MM.1S (cell line): ENCODE data around the gene BCL11A.

Source experiments
- DNase-seq: peaks from one replicate; pipeline ENCODE4 v3.0.0-alpha.2; 2015
- H2AFZ ChIP-seq: fragments of 300-600 bp; sonication (generic); 2 replicates; pipeline ENCODE4 v1.6.0; 2016; ENCODE audit warnings: antibody characterized with exemption, low read length
- H3F3A ChIP-seq: fragments of 300-600 bp; sonication (generic); 2 replicates; pipeline ENCODE4 v1.6.1; 2016; ENCODE audit warnings: mild to moderate bottlenecking, antibody characterized with exemption, low read length, moderate library complexity, mixed read lengths; ENCODE audit not compliant: insufficient read depth
- H3K27ac ChIP-seq: fragments of 300-600 bp; sonication (generic); 2 replicates; pipeline ENCODE4 v1.5.1; 2016; ENCODE audit warnings: mild to moderate bottlenecking, low read length
- H3K27me3 ChIP-seq: fragments of 300-600 bp; sonication (generic); replicated peaks from 2 replicates; pipeline ENCODE4 v1.6.0; 2016; ENCODE audit warnings: low read length; ENCODE audit not compliant: insufficient read depth
- H3K36me3 ChIP-seq: fragments of 300-600 bp; sonication (generic); replicated peaks from 2 replicates; pipeline ENCODE4 v1.6.1; 2016; ENCODE audit warnings: mild to moderate bottlenecking, low read length, mixed read lengths; ENCODE audit not compliant: insufficient read depth
- H3K4me1 ChIP-seq: fragments of 300-600 bp; sonication (generic); 2 replicates; pipeline ENCODE4 v1.6.1; 2016; ENCODE audit warnings: low read length, mixed read lengths
- H3K4me2 ChIP-seq: fragments of 300-600 bp; sonication (generic); 2 replicates; pipeline ENCODE4 v1.6.0; 2016; ENCODE audit warnings: low read depth, low read length
- H3K4me3 ChIP-seq: fragments of 300-600 bp; sonication (generic); 2 replicates; pipeline ENCODE4 v1.5.1; 2016; ENCODE audit warnings: low read length, mixed read lengths
- H3K79me2 ChIP-seq: fragments of 300-600 bp; sonication (generic); 2 replicates; pipeline ENCODE4 v1.6.1; 2016; ENCODE audit warnings: mixed run types, low read length, mixed read lengths
- H3K9ac ChIP-seq: fragments of 300-600 bp; sonication (generic); 2 replicates; pipeline ENCODE4 v1.6.1; 2016; ENCODE audit warnings: low read length, mixed read lengths
- H3K9me2 ChIP-seq: fragments of 300-600 bp; sonication (generic); replicated peaks from 2 replicates; pipeline ENCODE4 v1.6.1; 2016; ENCODE audit warnings: mild to moderate bottlenecking, low read length, mixed read lengths; ENCODE audit not compliant: insufficient read depth
- H3K9me3 ChIP-seq: fragments of 300-600 bp; sonication (generic); replicated peaks from 2 replicates; pipeline ENCODE4 v1.6.1; 2016; ENCODE audit warnings: mild to moderate bottlenecking, low read length, mixed read lengths; ENCODE audit not compliant: insufficient read depth
- H4K20me1 ChIP-seq: fragments of 300-600 bp; sonication (generic); 2 replicates; pipeline ENCODE4 v1.6.1; 2016; ENCODE audit warnings: mild to moderate bottlenecking, low read length, moderate library complexity, mixed read lengths; ENCODE audit not compliant: insufficient read depth
- CTCF ChIP-seq: fragments of 300-600 bp; sonication (generic); IDR thresholded peaks from 2 replicates; pipeline ENCODE4 v1.5.1; 2016; ENCODE audit warnings: antibody characterized with exemption, low read length, mixed read lengths
- EZH2 ChIP-seq: fragments of 300-600 bp; sonication (generic); optimal IDR thresholded peaks from 2 replicates; pipeline ENCODE3; 2017; ENCODE audit warnings: low read depth, mild to moderate bottlenecking, antibody characterized with exemption, low read length, mixed read lengths
- EZH2phosphoT487 ChIP-seq: fragments of 300-600 bp; sonication (generic); IDR thresholded peaks from 2 replicates; pipeline ENCODE4 v1.6.1; 2018; ENCODE audit warnings: antibody characterized with exemption, low read length

The BCL11A gene

GRCh38 chr2:60522462-60522861, 31.0 kb downstream of the BCL11A start:
- no peaks in the 10 kb centered on the region for H3K9me2 ChIP-seq
- H3K79me2 ChIP-seq = no peaks in the 10 kb centered on the region
- no peak overlapping the region for H3K4me3 ChIP-seq
- H3K9ac ChIP-seq = no peak overlapping the region
- H3K9me3 ChIP-seq = no peaks in the 10 kb centered on the region
- no peak for TF ChIP-seq EZH2
- TF ChIP-seq CTCF = no peak
- TF ChIP-seq EZH2phosphoT487 = no peak
- no peaks in the 10 kb centered on the region for H3F3A ChIP-seq
- H3K4me2 ChIP-seq = no peak overlapping the region
- H4K20me1 ChIP-seq = no peaks in the 10 kb centered on the region
- no peak overlapping the region for H3K27ac ChIP-seq
- no peaks in the 10 kb centered on the region for H3K27me3 ChIP-seq
- no peak overlapping the region for H2AFZ ChIP-seq
- no peak for DNase-seq
- no peaks in the 10 kb centered on the region for H3K4me1 ChIP-seq
- H3K36me3 ChIP-seq = no peaks in the 10 kb centered on the region

- Histone ChIP-seq H3F3A (no peaks in the 10 kb centered on the region), H3K27me3 (no peaks in the 10 kb centered on the region), H3K4me3 (no peak overlapping the region), H3K79me2 (no peaks in the 10 kb centered on the region), H3K9ac (no peak overlapping the region), H3K9me2 (no peaks in the 10 kb centered on the region), H3K36me3 (no peaks in the 10 kb centered on the region), H3K27ac (no peak overlapping the region), H3K4me1 (no peaks in the 10 kb centered on the region), H4K20me1 (no peaks in the 10 kb centered on the region), H2AFZ (no peak overlapping the region), H3K9me3 (no peaks in the 10 kb centered on the region), H3K4me2 (no peak overlapping the region)
- no peak for DNase-seq
- no peak for TF ChIP-seq EZH2phosphoT487
- no peak for TF ChIP-seq CTCF
- no peak for TF ChIP-seq EZH2
These were observed 31.8 kb downstream of the BCL11A start for GRCh38 chr2:60521626-60522025.

- Histone ChIP-seq H2AFZ (no peak overlapping the region), H4K20me1 (no peaks in the 10 kb centered on the region), H3K9me2 (no peaks in the 10 kb centered on the region), H3K36me3 (no peaks in the 10 kb centered on the region), H3K27ac (no peak overlapping the region), H3K4me1 (no peaks in the 10 kb centered on the region), H3K27me3 (no peaks in the 10 kb centered on the region), H3K79me2 (no peaks in the 10 kb centered on the region), H3K9ac (no peak overlapping the region), H3K4me2 (no peak overlapping the region), H3F3A (no peaks in the 10 kb centered on the region), H3K4me3 (no peak overlapping the region), H3K9me3 (no peaks in the 10 kb centered on the region)
- no peak for DNase-seq
- TF ChIP-seq EZH2phosphoT487 = no peak
- TF ChIP-seq EZH2 = no peak
- TF ChIP-seq CTCF = no peak
These were observed 32.4 kb downstream of the BCL11A start for GRCh38 chr2:60520917-60521539.
